NB4 (cell line): ENCODE results near the gene NKX3-2.

Experiments used
- DNase-seq: peaks from one replicate; pipeline ENCODE4 v3.0.0; 2010; ENCODE audit warnings: low read depth
- H3K4me3 ChIP-seq: one replicate; pipeline ENCODE4 v1.5.1; 2011; ENCODE audit warnings: mild to moderate bottlenecking, low read depth, low read length, moderate library complexity
- CTCF ChIP-seq: IDR thresholded peaks from one replicate; pipeline ENCODE4 v1.5.1; 2012; ENCODE audit warnings: low read depth, low read length
- MAX ChIP-seq: IDR thresholded peaks from 2 replicates; pipeline ENCODE4 v1.6.1; 2011; ENCODE audit warnings: low read depth, low read length
- MYC ChIP-seq: IDR thresholded peaks from 2 replicates; pipeline ENCODE4 v1.6.1; 2011; ENCODE audit warnings: low read depth, low read length
- POLR2A ChIP-seq: IDR thresholded peaks from 2 replicates; pipeline ENCODE4 v1.6.1; 2011; ENCODE audit warnings: mild to moderate bottlenecking; ENCODE audit not compliant: insufficient read length; ENCODE audit errors: extremely low read depth

The NKX3-2 gene

GRCh38 chr4:13533670-13534343 is 10.5 kb downstream of the NKX3-2 start:
- no peak for DNase-seq
- TF ChIP-seq POLR2A = no peak
- TF ChIP-seq CTCF = no peak
- TF ChIP-seq MYC = no peak
- TF ChIP-seq MAX = no peak
- H3K4me3 ChIP-seq = no peak overlapping the region

- DNase-seq = no peak
- peak overlapping the region; percentile 62 for H3K4me3 ChIP-seq
- TF ChIP-seq MAX = no peak
- TF ChIP-seq MYC = no peak
- TF ChIP-seq POLR2A = no peak
- no peak for TF ChIP-seq CTCF
Measured at GRCh38 chr4:13531625-13531998, 12.7 kb downstream of the NKX3-2 start.

- peak overlapping the region; percentile 62 for H3K4me3 ChIP-seq
- peak; percentile 78 for DNase-seq
- TF ChIP-seq CTCF = no peak
- TF ChIP-seq POLR2A = no peak
- no peak for TF ChIP-seq MYC
- TF ChIP-seq MAX = no peak
Measured at GRCh38 chr4:13530823-13531624, 13.3 kb downstream of the NKX3-2 start.

- DNase-seq = peak; percentile 70
- TF ChIP-seq MAX (no peak), POLR2A (no peak), CTCF (no peak), MYC (no peak)
- H3K4me3 ChIP-seq = peak overlapping the region; percentile 62
Measured at GRCh38 chr4:13529128-13529919, 15.0 kb downstream of the NKX3-2 start.

GRCh38 chr4:13528821-13529127 is 15.5 kb downstream of the NKX3-2 start:
- peak overlapping the region; percentile 48 for H3K4me3 ChIP-seq
- no peak; the same call in 1 of the 2 replicates for TF ChIP-seq MYC
- TF ChIP-seq CTCF = no peak
- no peak for TF ChIP-seq POLR2A
- TF ChIP-seq MAX = no peak
- no peak for DNase-seq
